HG03432 (cell line): Measurements from ENCODE around the gene ADAMTS16.
A peak's percentile ranks its signal among the peaks of the same experiment; 100 is the strongest.

Source experiments
- ATAC-seq: cut with Tn5 transposase; IDR thresholded peaks from one replicate; pipeline ENCODE4 v1.9.1; 2021; ENCODE audit warnings: mild to moderate bottlenecking, moderate library complexity; ENCODE audit not compliant: unreplicated experiment

The ADAMTS16 gene

GRCh38 chr5:5182508-5183188, 42.5 kb downstream of the ADAMTS16 start:
- ATAC-seq: no peak

DNA sequence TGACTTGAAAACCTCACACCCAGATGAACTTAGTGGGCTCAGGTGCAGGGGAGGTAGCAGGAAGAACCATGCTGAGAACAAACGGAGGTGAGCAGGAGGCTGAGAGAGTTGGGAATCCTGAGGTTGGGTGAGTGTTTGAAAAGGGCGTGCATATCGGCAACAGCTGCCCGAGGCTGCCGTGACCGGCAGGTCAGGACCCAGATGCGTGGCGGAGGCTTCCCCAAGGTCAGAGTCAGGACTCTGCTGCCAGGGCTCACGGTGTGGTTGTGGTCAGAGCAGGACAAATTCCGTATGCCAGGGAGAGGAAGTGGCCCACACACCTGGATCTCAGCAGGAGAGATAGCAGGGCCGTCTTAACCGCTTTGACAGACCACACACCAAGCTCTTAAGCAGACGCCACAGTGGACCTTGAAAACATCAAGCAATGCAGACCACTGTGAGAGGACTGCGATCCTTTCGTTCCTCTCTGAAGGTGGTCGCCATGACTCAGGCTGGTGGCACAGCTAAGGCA, 43.1 kb downstream of the ADAMTS16 start:
- ATAC-seq: no peak

DNA sequence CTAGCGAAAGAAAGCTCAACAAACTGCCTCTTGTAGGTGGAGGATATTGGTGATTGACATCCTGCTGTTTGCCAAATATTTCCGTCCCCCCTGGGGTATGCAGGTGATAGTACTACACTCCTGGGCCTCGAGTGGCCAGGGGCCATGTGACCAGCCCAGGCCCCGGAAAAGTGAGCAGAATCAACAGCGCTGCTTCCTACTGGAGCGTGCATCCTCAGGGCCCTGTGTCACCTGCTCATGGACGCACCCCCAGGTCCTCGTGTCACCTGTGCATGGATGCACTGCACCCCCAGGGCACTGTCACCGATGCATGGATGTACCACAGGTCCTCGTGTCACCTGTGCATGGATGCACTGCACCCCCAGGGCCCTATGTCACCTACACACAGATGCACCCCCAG, 43.8 kb downstream of the ADAMTS16 start:
- ATAC-seq: no peak

- ATAC-seq: no peak
Observed at GRCh38 chr5:5188376-5189050, 48.4 kb downstream of the ADAMTS16 start.

DNA sequence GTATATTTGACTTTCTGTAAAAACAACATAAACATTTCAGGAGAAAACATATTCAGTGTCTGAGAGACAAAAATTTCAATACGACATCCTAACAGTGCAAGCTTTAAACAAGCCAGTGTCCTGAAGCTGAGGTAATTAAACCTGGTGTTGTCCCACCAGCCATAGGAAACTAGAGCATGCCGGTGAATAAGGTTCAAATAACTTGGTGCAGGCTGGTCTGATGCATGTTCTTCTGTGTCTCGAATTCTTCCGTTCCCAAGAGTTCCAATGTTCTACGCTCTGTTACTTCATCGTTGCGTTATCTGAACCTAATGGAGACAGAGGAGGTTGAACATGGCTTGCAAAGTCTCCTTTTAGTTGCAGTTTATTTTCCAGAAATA, 48.9 kb downstream of the ADAMTS16 start:
- ATAC-seq: no peak

DNA sequence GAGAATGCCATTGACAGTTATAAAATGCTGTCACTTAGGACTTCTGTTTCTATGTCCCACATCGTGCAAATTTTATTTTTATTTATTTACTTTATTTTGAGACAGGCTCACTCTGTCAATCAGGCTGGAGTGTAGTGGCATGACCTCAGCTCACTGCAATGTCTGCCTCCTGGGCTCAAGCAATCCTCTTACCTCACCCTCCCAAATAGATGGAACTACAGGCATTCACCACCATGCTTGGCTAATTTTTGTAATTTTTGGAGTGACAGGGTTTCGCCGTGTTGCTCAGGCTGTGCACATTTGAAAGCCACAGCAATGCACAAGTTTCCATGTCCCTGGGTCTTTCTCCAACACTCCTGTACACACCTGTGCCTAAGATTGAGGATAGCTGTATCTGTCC, 51.8 kb downstream of the ADAMTS16 start:
- ATAC-seq: no peak

- no peak for ATAC-seq
Observed at GRCh38 chr5:5192681-5193080, 52.6 kb downstream of the ADAMTS16 start.

- no peak for ATAC-seq
Observed at GRCh38 chr5:5195128-5195918, 55.2 kb downstream of the ADAMTS16 start.

DNA sequence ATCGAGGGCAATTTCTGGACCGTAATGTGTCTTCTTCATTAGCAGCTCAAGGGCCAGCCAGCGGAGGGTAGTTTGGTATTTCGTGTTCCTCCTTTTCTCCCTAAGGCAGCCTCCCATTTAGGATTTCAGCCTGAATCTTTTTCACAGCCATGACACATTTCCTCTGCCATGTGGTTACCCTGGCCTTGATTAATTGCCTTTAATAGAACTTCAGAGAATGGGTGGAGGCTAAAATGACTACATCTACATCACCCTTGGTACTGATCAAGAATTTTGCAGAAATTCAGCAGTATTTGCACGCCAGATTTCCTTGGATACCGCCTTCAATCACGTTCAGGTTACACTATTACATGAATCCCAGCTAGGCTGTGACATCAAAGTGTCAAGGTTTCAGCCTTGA, 58.0 kb downstream of the ADAMTS16 start:
- ATAC-seq: no peak

GRCh38 chr5:5198815-5199214, 58.7 kb downstream of the ADAMTS16 start:
- ATAC-seq: no peak

- ATAC-seq: no peak
Observed at GRCh38 chr5:5199495-5199894, 59.4 kb downstream of the ADAMTS16 start.

DNA sequence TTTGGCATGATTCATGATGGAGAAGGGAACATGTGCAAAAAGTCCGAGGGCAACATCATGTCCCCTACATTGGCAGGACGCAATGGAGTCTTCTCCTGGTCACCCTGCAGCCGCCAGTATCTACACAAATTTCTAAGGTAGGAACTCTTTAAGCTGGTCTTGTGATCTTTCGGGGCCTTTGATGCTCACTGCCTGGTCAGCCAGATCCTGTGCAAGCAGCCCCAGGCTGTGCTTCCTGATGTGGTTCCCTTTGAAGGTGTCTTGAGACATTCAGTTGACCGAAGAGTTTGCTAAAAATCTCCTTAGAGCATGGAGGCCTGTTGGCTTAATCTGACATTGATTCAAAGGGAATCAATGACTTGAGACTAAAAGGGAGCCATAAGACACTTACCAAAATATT, 60.0 kb downstream of the ADAMTS16 start:
- ATAC-seq: no peak

- no peak for ATAC-seq
Observed at GRCh38 chr5:5202321-5202720, 62.2 kb downstream of the ADAMTS16 start.

GRCh38 chr5:5203451-5203850, 63.3 kb downstream of the ADAMTS16 start:
- no peak for ATAC-seq

DNA sequence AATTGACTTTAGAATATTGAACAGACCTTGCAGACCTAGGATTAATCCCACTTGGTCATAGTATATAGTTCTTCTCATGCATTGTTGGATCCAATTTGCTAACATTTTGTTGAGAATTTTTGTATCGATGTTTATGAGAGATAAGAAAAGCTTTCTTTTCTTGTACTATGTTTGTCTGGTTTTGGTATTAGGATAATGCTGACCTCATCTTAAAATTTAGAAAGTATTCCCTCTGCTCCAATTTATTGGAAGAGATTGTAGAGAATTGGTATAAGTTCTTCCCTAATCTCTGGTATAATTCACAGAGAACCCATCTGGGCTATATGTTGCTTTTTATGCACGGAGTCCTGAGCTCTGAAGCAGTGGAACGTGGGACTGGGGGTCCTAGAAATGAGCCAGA, 67.7 kb downstream of the ADAMTS16 start:
- ATAC-seq: no peak

- no peak for ATAC-seq
Observed at GRCh38 chr5:5209089-5209488, 69.0 kb downstream of the ADAMTS16 start.

DNA sequence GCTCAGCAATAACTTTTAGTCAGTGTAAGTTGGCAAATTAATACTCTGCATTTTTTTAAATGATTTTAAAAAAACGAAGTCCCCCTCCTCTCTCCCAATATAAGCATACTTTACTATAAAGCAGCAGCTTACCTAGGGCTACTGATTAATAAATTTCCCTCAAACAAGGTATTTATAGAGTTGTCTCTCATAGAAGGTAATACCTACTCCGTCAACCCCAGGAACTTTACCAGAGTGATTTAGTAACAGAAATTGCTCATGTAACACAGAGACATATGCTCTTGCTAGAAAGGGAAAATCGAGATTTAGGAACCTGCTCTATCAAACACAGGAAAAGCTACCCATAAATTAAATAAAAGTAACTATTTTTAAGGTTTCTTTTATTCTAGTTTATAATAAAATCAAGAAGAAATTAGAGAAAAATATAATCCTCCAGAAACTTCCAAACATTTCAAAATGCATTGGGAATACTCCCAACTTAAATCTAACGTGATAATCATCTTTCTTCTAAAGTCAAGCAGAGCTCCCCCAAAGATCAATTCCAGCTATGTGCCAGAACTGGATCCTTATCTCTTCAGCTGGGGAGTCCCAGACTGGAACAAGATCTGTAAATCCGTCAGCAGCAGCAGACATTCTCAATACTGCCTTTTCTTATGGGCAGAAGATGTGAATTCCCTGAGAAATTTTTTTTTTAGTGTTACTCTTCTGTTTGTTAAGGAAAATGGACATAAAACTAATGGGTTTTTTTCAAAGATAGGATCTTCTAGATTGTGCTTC, 69.6 kb downstream of the ADAMTS16 start:
- ATAC-seq: no peak

DNA sequence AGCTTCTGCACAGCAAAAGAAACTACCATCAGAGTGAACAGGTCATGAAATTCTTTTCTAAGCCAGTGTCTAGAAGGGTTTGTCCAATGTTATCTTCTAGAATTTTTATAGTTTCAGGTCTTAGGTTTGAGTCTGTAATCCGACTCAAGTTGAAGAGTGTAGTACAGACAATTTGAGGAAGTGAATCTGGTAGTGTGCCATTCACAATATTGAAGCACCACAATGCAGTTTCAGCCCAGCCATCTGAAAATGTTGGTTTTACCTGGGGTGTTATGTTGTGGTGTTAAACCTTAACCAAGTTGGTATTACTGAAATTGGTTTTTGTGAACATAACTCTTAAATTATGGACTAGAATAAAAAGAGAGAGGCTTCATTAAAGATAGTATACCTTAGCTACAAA, 77.2 kb downstream of the ADAMTS16 start:
- ATAC-seq: peak; percentile 93

GRCh38 chr5:5218396-5218795, 78.3 kb downstream of the ADAMTS16 start:
- ATAC-seq: no peak

DNA sequence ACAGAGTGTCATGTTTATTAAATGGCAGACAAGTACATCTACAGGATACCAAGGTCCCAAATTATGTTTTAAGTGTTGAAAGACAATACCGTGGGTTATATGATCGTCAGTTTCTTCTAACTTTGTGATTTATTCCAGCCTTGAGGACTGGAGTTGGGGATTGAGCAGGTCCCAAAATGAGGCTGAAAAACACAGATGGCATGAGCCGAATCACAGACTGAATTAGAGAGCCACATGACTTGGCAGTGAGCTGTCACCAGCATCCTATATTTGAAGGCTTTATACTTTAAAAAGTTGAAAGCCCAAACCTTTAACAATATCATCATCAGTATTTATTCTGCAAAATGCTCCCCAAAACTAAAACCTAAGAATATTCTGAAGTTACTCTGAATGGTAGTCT, 79.4 kb downstream of the ADAMTS16 start:
- ATAC-seq: no peak
